ENCODE data around the gene ZNF345. TPM values are rescaled to one million over a fixed set of nuclear protein-coding genes. Genes with fewer than 3 reads are reported as not detected.

The ZNF345 gene
- total RNA-seq, 4 donors from 2014 or later, result 3.5 to 17.0 (median 9.1) TPM

DNA sequence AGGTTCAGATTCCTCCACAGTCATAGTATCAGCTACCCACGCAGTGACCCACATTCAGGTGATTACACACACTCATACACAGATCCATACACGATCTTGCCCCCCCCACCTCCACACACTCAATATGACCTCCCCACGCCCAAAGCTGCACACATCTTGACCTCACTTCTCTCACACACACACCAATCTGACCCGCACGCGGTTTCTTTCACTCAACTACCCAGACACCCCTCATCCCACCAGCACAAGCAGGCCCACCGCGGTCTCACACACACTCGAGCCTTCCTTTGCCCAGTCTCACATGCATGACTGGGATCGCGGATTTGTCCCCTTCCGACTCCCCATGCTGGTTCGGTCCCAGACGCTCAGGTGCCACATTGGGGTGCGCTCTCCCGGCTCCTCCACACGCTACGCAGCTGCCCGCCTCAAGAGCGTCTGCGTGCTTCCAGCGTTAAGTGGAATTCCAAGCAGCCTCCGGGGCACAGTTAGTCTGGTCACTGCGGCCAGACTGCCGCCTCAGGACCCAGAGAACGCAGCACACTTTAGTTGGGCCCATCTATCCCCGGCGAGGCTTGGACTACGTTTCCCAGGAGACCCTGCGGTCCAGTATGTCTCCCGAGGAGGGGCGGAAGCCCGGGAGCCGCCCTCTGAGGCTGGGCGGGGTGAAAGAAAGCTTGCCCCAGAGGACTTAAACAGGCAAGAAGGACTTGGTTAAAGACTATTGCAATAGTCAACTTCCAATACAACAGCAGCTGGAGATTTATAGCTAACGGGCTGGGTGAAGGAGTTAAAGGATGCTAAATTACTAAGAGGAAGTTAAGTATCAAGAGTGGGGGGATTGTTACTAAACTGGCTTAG, 746 bp upstream of the ZNF345 start:
- TF ChIP-seq CTCF (IDR thresholded peaks at IDR 0.05), result no peak
- peak in 1 of 3 donors; percentile 21 for TF ChIP-seq POLR2AphosphoS5 (IDR thresholded peaks at IDR 0.05)
- Histone ChIP-seq H3K4me1 (peaks cover 20% of the 10 kb centered on the region), H3K9me3 (no peaks in the 10 kb centered on the region), H3K27me3 (no peaks in the 10 kb centered on the region), H3K36me3 (peaks cover 17% of the 10 kb centered on the region), H3K27ac (peak overlapping the region; percentile 81), H3K4me3 (peak overlapping the region; percentile 69)
- DNase-seq (ENCODE audit: low spot score in 2 of 2), result peak; percentile 94
- WGBS, result 1% methylated on average over 33 of the region's 36 CpGs

DNA sequence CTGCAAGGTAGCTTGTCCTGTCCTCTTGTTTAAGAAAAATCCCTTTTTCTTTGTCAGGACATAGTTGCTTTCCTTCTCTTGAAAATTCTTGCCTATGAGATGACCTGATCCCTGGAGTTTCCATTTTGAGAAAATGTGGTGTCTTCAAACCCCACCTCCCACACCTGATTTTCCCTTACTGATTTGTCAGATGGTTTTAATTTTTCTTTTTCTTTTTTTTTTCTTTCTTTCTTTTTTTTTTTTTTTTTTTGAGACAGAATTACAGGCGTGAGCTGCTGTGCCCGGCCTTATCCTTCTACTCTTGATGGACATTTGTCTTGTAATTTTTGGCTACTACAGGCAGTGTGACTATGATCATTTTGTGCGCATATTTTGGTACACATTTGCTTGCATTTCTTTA, 1.2 kb downstream of the ZNF345 start:
- Histone ChIP-seq H3K4me1 (peaks cover 20% of the 10 kb centered on the region), H3K4me3 (peak overlapping the region; percentile 69), H3K27ac (no peak overlapping the region), H3K36me3 (peaks cover 35% of the 10 kb centered on the region), H3K27me3 (no peaks in the 10 kb centered on the region), H3K9me3 (peaks cover 3% of the 10 kb centered on the region)
- no peak for DNase-seq (ENCODE audit: low spot score in 2 of 2)
- 97% methylated on average over 3 of the region's 3 CpGs for WGBS
- TF ChIP-seq POLR2AphosphoS5 (IDR thresholded peaks at IDR 0.05), result no peak
- TF ChIP-seq EP300 (IDR thresholded peaks at IDR 0.05), result no peak
- no peak for TF ChIP-seq CTCF (IDR thresholded peaks at IDR 0.05)
- no peak for TF ChIP-seq POLR2A (IDR thresholded peaks at IDR 0.05)

GRCh38 chr19:36876993-36877938, 26.6 kb downstream of the ZNF345 start:
- TF ChIP-seq EP300 (IDR thresholded peaks at IDR 0.05), result no peak
- no peak for TF ChIP-seq POLR2AphosphoS5 (IDR thresholded peaks at IDR 0.05)
- no peak for TF ChIP-seq POLR2A (IDR thresholded peaks at IDR 0.05)
- TF ChIP-seq CTCF (IDR thresholded peaks at IDR 0.05), result no peak
- 95% methylated on average over 10 of the region's 10 CpGs for WGBS

DNA sequence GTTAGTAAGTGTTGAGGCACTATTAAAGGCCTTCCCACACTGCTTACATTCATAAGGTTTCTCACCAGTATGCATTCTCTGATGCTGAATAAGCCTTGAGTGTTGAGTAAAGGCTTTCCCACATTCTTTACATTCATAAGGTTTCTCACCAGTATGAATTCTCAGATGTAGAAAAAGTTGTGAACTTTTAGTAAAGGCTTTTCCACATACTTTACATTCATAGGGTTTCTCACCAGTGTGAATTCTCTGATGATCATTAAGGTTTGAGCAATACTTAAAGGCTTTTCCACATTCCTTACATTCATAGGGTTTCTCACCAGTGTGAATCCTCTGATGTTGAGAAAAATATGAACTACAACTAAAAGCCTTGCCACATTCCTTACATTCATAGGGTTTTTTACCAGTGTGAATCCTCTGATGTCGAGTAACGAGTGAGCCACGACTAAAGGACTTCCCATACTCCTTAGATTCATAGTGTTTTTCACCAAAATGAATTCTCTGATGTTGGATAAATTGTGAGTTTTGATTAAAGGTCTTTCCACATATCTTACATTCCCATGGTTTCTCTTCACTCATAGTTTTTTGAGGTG, 41.2 kb downstream of the ZNF345 start:
- no peak overlapping the region for H3K4me3 ChIP-seq
- H3K4me1 ChIP-seq, result no peaks in the 10 kb centered on the region
- H3K9me3 ChIP-seq, result peaks cover 94% of the 10 kb centered on the region
- DNase-seq (ENCODE audit: low spot score in 2 of 2), result no peak
- H3K36me3 ChIP-seq, result peaks cover 66% of the 10 kb centered on the region
- no peaks in the 10 kb centered on the region for H3K27me3 ChIP-seq
- no peak for TF ChIP-seq EP300 (IDR thresholded peaks at IDR 0.05)
- TF ChIP-seq CTCF (IDR thresholded peaks at IDR 0.05), result no peak
- TF ChIP-seq POLR2A (IDR thresholded peaks at IDR 0.05), result no peak
- no peak for TF ChIP-seq POLR2AphosphoS5 (IDR thresholded peaks at IDR 0.05)
- WGBS, result 96% methylated on average over 3 of the region's 3 CpGs
- H3K27ac ChIP-seq, result no peak overlapping the region

More at GRCh38 chr19:36876993-36877938, 26.6 kb downstream of the ZNF345 start:
- H3K9me3 ChIP-seq, result peaks cover 90% of the 10 kb centered on the region
- no peak overlapping the region for H3K27ac ChIP-seq
- no peak for DNase-seq (ENCODE audit: low spot score in 2 of 2)
- H3K4me3 ChIP-seq, result no peak overlapping the region
- H3K27me3 ChIP-seq, result no peaks in the 10 kb centered on the region
- peaks cover 65% of the 10 kb centered on the region for H3K36me3 ChIP-seq
- H3K4me1 ChIP-seq, result no peaks in the 10 kb centered on the region
